Gastrocnemius medialis (tissue), 4 donors: ENCODE data around the gene SLFN11. TPM values are rescaled to one million over a fixed set of nuclear protein-coding genes. Genes with fewer than 3 reads are reported as not detected.

ENCODE experiments used
- ATAC-seq, 2 donors: fragments of 150-250 bp; one replicate each; pipeline ENCODE4 v1.9.1; 2016
- DNase-seq, 2 donors: peaks; one replicate each; pipeline ENCODE4 v3.0.0-alpha.2; 2019
- H3K27ac ChIP-seq, 4 donors: fragments of 200-600 bp; sonication (generic); 1 replicate in 1 of 4; 2 replicates in 3 of 4; pipeline ENCODE4 v1.5.1; 2016 to 2018; ENCODE audit warnings: mild to moderate bottlenecking in 2 of 4, moderate library complexity in 1 of 4
- H3K27me3 ChIP-seq, 3 donors: fragments of 200-600 bp; sonication (generic) in 2 of 3; 1 replicate in 1 of 3; 2 replicates in 2 of 3; pipeline versions ENCODE4 v1.5.1 to v1.6.0; 2016 to 2019; ENCODE audit warnings: mild to moderate bottlenecking in 1 of 3, moderate library complexity in 1 of 3
- H3K36me3 ChIP-seq, 2 donors: fragments of 200-600 bp; sonication (generic) in 1 of 2; one replicate each; pipeline ENCODE4 v1.5.1; 2017 to 2018
- H3K4me1 ChIP-seq, 2 donors: fragments of 200-600 bp; sonication (generic) in 1 of 2; one replicate each; pipeline ENCODE4 v1.5.1; 2016 to 2017; ENCODE audit warnings: mild to moderate bottlenecking in 2 of 2
- H3K4me3 ChIP-seq, 4 donors: fragments of 200-600 bp; sonication (generic) in 3 of 4; 1 replicate in 1 of 4; 2 replicates in 3 of 4; pipeline ENCODE4 v1.5.1; 2016 to 2019; ENCODE audit warnings: mild to moderate bottlenecking in 2 of 4
- H3K9me3 ChIP-seq, 3 donors: fragments of 200-600 bp; sonication (generic) in 2 of 3; 1 replicate in 1 of 3; 2 replicates in 2 of 3; pipeline ENCODE4 v1.5.1; 2016 to 2019
- POLR2A ChIP-seq, 2 donors: fragments of 450-650 bp; IDR thresholded peaks; one replicate each; pipeline ENCODE4 v1.6.1; 2017; ENCODE audit warnings: antibody characterized with exemption in 2 of 2, mild to moderate bottlenecking in 2 of 2, moderate library complexity in 2 of 2
- in situ Hi-C, 4 donors: fragments of 200-750 bp; cut with MboI; loops; one replicate each; pipeline versions ENCODE4 v1.15.0 to v1.8.0; 2017; ENCODE audit warnings: low sequenced_read_pairs in 4 of 4
- intact Hi-C: fragments of 100-400 bp; cut with DNase I; formaldehyde crosslinking; loops from one replicate; pipeline ENCODE4 v1.15.1; 2023; ENCODE audit warnings: low total_unique reads
- total RNA-seq, 4 donors: library from RNA; depleted of rRNA; stranded (reverse); fragments of >200 nt; gene quantifications; one replicate each; pipeline versions ENCODE4 v1.1.0 to v1.2.3, GENCODE V29; 2016
- TF ChIP-seq, protein P1 (sequence below), 5 experiments: fragments of 450-650 bp in 3 of 5; fragments of 200-600 bp in 2 of 5; sonication (generic) in 2 of 5; IDR thresholded peaks in 4 of 5; conservative IDR thresholded peaks in 1 of 5; 1 replicate in 4 of 5; 2 replicates in 1 of 5; pipeline ENCODE4 v1.5.1; 2016 to 2019; ENCODE audit warnings: antibody characterized with exemption in 5 of 5, mild to moderate bottlenecking in 3 of 5, moderate library complexity in 3 of 5

The SLFN11 gene
- total RNA-seq, 4 donors from 2014 or later = 8.9 to 11.8 (median 10.0) TPM

DNA sequence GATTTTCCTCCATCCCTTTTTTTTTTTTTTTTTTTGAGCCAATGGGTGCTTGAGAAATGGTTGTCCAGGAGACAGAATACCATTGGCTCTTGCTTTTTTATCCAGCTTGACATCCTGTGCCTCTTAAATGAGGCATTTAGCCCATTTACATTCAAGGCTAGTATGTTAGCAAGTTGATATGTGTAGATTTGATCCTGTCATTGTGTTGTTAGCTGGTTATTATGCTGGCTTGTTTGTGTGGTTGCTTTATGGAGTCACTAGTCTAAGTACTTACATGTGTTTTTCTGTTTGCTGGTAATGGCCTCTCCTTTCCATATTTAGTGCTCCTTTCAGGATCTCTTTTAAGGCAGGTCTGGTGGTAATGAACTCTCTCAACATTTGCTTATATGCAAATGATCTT lies 14.1 kb upstream of the SLFN11 start:
- ATAC-seq (no peak), DNase-seq (no peak)
- Histone ChIP-seq H3K9me3 (no peaks in the 10 kb centered on the region), H3K36me3 (no peaks in the 10 kb centered on the region), H3K4me3 (no peak overlapping the region), H3K4me1 (no peaks in the 10 kb centered on the region), H3K27me3 (no peaks in the 10 kb centered on the region), H3K27ac (no peak overlapping the region)
- in situ Hi-C loops (no loop called here), intact Hi-C loops (no loop called here)
- TF ChIP-seq POLR2A (IDR thresholded peaks at IDR 0.05) = no peak
- TF ChIP-seq, protein P1, sequence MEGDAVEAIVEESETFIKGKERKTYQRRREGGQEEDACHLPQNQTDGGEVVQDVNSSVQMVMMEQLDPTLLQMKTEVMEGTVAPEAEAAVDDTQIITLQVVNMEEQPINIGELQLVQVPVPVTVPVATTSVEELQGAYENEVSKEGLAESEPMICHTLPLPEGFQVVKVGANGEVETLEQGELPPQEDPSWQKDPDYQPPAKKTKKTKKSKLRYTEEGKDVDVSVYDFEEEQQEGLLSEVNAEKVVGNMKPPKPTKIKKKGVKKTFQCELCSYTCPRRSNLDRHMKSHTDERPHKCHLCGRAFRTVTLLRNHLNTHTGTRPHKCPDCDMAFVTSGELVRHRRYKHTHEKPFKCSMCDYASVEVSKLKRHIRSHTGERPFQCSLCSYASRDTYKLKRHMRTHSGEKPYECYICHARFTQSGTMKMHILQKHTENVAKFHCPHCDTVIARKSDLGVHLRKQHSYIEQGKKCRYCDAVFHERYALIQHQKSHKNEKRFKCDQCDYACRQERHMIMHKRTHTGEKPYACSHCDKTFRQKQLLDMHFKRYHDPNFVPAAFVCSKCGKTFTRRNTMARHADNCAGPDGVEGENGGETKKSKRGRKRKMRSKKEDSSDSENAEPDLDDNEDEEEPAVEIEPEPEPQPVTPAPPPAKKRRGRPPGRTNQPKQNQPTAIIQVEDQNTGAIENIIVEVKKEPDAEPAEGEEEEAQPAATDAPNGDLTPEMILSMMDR (IDR thresholded peaks at IDR 0.05 in 4 of 5, conservative IDR thresholded peaks at IDR 0.05 in 1 of 5) = no peak

DNA sequence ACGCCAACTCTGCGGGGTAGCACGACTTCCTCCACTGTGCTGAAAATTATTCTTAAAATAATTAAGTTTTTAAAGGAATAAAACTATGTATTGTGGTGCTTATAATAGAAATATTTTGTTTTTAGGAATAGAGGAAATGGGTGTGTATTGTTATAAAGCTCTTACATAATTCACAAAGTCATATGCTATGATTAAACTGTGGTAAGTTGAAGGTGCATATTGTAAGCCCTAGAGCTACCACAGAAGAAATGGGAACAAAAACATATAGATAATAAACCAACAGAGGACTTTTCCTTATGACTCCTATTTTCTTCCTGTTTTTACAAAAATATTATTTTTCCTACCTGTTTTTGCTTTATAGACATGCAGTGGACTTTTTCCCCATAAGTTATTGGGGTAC lies 4.3 kb upstream of the SLFN11 start:
- peaks cover 13 to 20% (median 13%) of the 10 kb centered on the region in 3 donors for H3K27me3 ChIP-seq
- TF ChIP-seq POLR2A (IDR thresholded peaks at IDR 0.05) = no peak
- peak overlapping the region in 3 of 4 donors; percentile 46 to 89 (median 59) for H3K27ac ChIP-seq
- ATAC-seq (no peak), DNase-seq (no peak)
- no peak overlapping the region for H3K4me3 ChIP-seq
- peaks cover 0 to 4% (median 0%) of the 10 kb centered on the region in 3 donors for H3K9me3 ChIP-seq
- H3K4me1 ChIP-seq = peaks cover 10 to 12% of the 10 kb centered on the region in 2 donors
- no peaks in the 10 kb centered on the region for H3K36me3 ChIP-seq
- intact Hi-C loops = loop anchor here (10.0 kb wide), 2 partner anchors 57 to 123 kb away; partner anchors contain the start of gene SLFN12
- in situ Hi-C loops = no loop called here

DNA sequence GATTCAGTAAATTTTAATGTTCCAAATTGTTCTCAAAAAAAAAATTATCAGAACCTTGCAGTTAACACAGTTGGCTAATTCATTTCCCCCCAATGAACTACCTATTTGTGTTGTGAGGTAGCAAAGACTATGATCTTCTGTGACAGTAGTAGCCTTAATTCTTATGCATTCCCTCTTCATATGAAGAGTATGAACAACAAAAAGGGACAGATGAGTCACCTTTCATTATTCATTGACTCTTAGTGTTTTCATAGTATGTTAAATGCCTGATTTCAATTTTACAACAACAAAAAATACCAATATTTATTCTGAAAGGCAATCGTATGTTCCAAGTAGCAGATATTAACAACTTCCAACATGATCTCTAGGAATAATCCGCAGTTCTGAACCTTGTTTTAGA lies 3.6 kb upstream of the SLFN11 start:
- H3K36me3 ChIP-seq = no peaks in the 10 kb centered on the region
- no peak for TF ChIP-seq POLR2A (IDR thresholded peaks at IDR 0.05)
- TF ChIP-seq, protein P1 (IDR thresholded peaks at IDR 0.05 in 4 of 5, conservative IDR thresholded peaks at IDR 0.05 in 1 of 5) = no peak
- peaks cover 0 to 4% (median 0%) of the 10 kb centered on the region in 3 donors for H3K9me3 ChIP-seq
- DNase-seq (no peak), ATAC-seq (no peak)
- H3K27ac ChIP-seq = peak overlapping the region; percentile 21 to 89 (median 52)
- intact Hi-C loops = loop anchor here (10.0 kb wide), 2 partner anchors 58 to 122 kb away; partner anchors contain the start of gene SLFN12
- H3K4me1 ChIP-seq = peaks cover 10 to 12% of the 10 kb centered on the region in 2 donors
- H3K4me3 ChIP-seq = no peak overlapping the region
- in situ Hi-C loops = no loop called here
- peaks cover 17 to 24% (median 18%) of the 10 kb centered on the region in 3 donors for H3K27me3 ChIP-seq

DNA sequence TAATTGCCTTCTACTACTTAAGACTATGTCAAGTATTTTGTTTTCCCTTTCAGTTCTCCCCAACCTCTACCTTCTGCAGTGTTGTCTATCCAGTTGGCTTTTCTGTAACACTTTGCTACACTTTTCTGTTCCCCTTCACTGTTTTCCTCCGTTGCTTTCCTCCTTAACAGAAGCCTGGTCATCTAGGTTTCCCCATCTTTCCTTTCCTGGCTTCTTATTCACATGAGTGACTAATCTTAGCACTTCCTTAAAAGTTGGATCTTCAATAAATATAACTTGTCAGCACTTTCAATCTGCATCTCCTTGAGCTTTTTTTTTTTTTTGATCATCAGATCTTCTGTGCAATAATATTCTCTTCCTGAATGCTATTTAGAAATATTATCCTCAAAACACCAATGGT lies 2.8 kb upstream of the SLFN11 start:
- Histone ChIP-seq H3K9me3 (peaks cover 0 to 4% (median 0%) of the 10 kb centered on the region in 3 donors), H3K27ac (peak overlapping the region; percentile 20 to 90 (median 70)), H3K27me3 (peaks cover 25 to 27% (median 25%) of the 10 kb centered on the region in 3 donors), H3K4me1 (peaks cover 10 to 12% of the 10 kb centered on the region in 2 donors), H3K36me3 (no peaks in the 10 kb centered on the region), H3K4me3 (no peak overlapping the region)
- no peak for DNase-seq
- ATAC-seq = no peak
- no peak for TF ChIP-seq POLR2A (IDR thresholded peaks at IDR 0.05)
- TF ChIP-seq, protein P1 (IDR thresholded peaks at IDR 0.05 in 4 of 5, conservative IDR thresholded peaks at IDR 0.05 in 1 of 5) = no peak
- in situ Hi-C loops (no loop called here), intact Hi-C loops (loop anchor here (10.0 kb wide), 2 partner anchors 59 to 121 kb away; partner anchors contain the start of gene SLFN12)

DNA sequence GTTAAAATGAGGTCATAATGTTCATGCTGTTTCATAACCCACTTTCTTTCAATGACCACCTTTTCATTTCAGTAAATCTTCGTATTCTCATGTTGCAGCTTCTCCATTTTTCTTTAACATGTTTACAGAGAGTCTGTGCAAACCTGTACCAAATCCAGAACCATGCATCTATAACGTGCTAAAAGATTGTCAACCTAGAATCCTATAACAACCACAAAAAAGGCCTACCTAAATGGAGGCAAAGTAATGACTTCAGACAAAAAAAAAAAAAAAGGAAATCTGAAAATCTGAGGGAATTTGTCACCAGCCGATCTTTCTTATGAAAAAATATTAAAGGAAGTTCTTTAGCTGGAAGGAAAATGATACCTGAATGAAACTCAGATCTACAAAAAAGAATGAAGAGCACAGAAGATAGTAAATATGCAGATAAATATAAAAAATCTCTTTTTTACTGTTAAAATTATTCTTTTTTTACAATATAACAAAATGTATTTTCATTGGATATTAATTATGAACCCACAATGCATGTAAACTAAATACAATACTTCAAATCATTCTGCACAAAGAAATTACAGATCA lies 1.4 kb upstream of the SLFN11 start:
- TF ChIP-seq, protein P1 (IDR thresholded peaks at IDR 0.05 in 4 of 5, conservative IDR thresholded peaks at IDR 0.05 in 1 of 5) = no peak
- TF ChIP-seq POLR2A (IDR thresholded peaks at IDR 0.05) = no peak
- ATAC-seq (no peak), DNase-seq (no peak)
- H3K27ac ChIP-seq = peak overlapping the region; percentile 89 to 91 (median 90)
- in situ Hi-C loops = no loop called here
- peaks cover 28 to 37% (median 33%) of the 10 kb centered on the region in 3 donors for H3K27me3 ChIP-seq
- intact Hi-C loops = loop anchor here (10.0 kb wide), 2 partner anchors 60 to 120 kb away; partner anchors contain the start of gene SLFN12
- peak overlapping the region; percentile 68 to 83 (median 71) for H3K4me3 ChIP-seq
- H3K36me3 ChIP-seq = no peaks in the 10 kb centered on the region
- peaks cover 0 to 3% (median 0%) of the 10 kb centered on the region in 3 donors for H3K9me3 ChIP-seq
- peaks cover 10 to 12% of the 10 kb centered on the region in 2 donors for H3K4me1 ChIP-seq
